ENCODE measurements around the gene MCC. TPM values are rescaled to one million over a fixed set of nuclear protein-coding genes. Genes with fewer than 3 reads are reported as not detected.

Gene MCC
- total RNA-seq, 1 donor from 2014 or later: 20.6 TPM

DNA sequence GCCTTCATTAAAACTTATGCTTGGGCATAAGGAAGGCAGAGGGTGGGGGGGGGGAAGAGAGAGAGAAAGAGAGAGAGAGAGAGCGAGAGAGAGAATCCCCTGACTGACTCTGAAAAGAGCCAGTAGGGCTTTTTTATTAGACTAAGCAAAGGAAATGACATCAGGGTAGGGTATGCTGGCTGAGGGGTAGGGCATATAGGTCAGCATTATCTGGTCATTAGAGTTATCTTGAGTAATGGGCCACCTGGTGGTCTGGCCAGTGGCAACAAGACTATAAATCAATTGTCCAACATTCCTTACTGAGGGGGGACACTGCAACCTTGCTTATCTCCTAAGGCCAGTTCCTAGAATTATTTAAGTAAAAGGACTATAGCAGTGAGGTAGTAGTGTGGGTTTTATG, 120.7 kb downstream of the MCC start:
- Histone ChIP-seq H3K27ac (no peak overlapping the region), H3K27me3 (ENCODE audit: low read depth) (no peaks in the 10 kb centered on the region), H3K4me3 (no peak overlapping the region), H3K9me3 (peaks cover 18% of the 10 kb centered on the region), H3K36me3 (no peaks in the 10 kb centered on the region), H3K4me1 (no peaks in the 10 kb centered on the region)
- intact Hi-C loops (cut with DNase I): no loop called here
- DNase-seq (no peak), ATAC-seq (no peak)
- TF ChIP-seq, protein P1, sequence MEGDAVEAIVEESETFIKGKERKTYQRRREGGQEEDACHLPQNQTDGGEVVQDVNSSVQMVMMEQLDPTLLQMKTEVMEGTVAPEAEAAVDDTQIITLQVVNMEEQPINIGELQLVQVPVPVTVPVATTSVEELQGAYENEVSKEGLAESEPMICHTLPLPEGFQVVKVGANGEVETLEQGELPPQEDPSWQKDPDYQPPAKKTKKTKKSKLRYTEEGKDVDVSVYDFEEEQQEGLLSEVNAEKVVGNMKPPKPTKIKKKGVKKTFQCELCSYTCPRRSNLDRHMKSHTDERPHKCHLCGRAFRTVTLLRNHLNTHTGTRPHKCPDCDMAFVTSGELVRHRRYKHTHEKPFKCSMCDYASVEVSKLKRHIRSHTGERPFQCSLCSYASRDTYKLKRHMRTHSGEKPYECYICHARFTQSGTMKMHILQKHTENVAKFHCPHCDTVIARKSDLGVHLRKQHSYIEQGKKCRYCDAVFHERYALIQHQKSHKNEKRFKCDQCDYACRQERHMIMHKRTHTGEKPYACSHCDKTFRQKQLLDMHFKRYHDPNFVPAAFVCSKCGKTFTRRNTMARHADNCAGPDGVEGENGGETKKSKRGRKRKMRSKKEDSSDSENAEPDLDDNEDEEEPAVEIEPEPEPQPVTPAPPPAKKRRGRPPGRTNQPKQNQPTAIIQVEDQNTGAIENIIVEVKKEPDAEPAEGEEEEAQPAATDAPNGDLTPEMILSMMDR (IDR thresholded peaks at IDR 0.05): no peak

DNA sequence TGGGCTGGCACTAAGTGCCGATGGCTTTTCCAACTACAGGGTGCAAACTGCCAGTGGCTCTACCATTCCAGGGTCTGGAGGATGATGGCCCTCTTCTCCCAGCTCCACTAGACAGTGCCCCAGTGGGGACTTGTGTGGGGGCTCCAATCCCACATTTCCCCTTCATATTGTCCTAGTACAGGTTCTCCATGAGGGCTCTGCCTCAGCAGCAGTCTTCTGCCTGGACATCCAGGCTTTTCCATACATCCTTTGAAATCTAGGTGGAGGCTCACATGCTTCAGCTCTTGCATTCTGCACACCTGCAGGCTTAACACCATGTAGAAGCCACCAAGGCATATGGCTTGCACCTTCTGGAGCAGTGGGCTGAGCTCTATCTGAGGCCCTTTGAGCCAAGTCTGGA, 123.8 kb downstream of the MCC start:
- no peak overlapping the region for H3K27ac ChIP-seq
- no peaks in the 10 kb centered on the region for H3K4me1 ChIP-seq
- TF ChIP-seq, protein P1 (IDR thresholded peaks at IDR 0.05): no peak
- H3K4me3 ChIP-seq: no peak overlapping the region
- no peaks in the 10 kb centered on the region for H3K36me3 ChIP-seq
- intact Hi-C loops (cut with DNase I): no loop called here
- ATAC-seq: no peak
- DNase-seq: no peak
- H3K9me3 ChIP-seq: peaks cover 18% of the 10 kb centered on the region
- no peaks in the 10 kb centered on the region for H3K27me3 ChIP-seq (ENCODE audit: low read depth)

DNA sequence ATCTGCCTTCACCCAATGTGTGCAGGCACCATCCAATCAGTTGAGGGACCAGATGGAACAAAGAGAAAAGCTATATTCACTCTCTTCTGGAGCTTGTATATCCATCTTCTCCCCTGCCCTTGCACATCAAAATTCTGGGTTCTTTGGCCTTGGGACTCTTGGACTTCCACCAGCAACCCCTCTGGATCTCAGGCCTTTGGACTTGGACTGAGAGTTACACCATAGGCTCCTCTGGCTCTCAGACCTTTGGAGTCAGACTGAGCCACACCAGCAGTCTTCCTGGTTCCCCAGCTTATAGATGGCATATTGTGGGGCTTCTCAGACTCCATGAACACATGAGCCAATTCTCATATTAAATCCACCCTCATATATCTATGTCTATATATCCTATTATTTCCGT, 126.6 kb downstream of the MCC start:
- intact Hi-C loops (cut with DNase I): no loop called here

DNA sequence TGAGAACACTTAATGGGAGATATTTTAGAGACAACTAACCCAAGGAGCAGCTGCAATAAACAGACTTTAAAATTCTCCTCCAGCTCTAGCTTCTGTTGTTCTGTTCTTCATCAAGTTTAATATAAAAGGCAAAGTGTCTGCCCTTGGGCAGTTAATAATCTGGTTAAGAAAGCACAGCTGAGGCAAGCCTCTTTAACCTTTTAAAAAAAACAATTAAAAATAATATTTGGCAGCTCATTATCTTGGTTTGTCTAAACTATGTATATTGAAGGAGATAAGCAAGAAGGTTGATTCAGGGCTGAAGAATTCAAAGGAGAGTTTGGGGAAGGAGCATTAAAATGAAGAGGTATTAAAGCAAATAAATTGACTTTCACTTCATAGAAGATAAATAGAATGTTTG, 128.8 kb downstream of the MCC start:
- H3K36me3 ChIP-seq: no peaks in the 10 kb centered on the region
- TF ChIP-seq, protein P1 (IDR thresholded peaks at IDR 0.05): no peak
- H3K27ac ChIP-seq: no peak overlapping the region
- H3K27me3 ChIP-seq (ENCODE audit: low read depth): no peaks in the 10 kb centered on the region
- intact Hi-C loops (cut with DNase I): no loop called here
- DNase-seq (no peak), ATAC-seq (no peak)
- H3K9me3 ChIP-seq: peaks cover 7% of the 10 kb centered on the region
- H3K4me1 ChIP-seq: no peaks in the 10 kb centered on the region
- no peak overlapping the region for H3K4me3 ChIP-seq

More for the DNA sequence above, 126.6 kb downstream of the MCC start:
- no peaks in the 10 kb centered on the region for H3K4me1 ChIP-seq
- ATAC-seq: no peak
- no peaks in the 10 kb centered on the region for H3K36me3 ChIP-seq
- TF ChIP-seq, protein P1 (IDR thresholded peaks at IDR 0.05): no peak
- no peak overlapping the region for H3K4me3 ChIP-seq
- H3K9me3 ChIP-seq: peaks cover 18% of the 10 kb centered on the region
- H3K27me3 ChIP-seq (ENCODE audit: low read depth): no peaks in the 10 kb centered on the region
- no peak overlapping the region for H3K27ac ChIP-seq
- DNase-seq: no peak

DNA sequence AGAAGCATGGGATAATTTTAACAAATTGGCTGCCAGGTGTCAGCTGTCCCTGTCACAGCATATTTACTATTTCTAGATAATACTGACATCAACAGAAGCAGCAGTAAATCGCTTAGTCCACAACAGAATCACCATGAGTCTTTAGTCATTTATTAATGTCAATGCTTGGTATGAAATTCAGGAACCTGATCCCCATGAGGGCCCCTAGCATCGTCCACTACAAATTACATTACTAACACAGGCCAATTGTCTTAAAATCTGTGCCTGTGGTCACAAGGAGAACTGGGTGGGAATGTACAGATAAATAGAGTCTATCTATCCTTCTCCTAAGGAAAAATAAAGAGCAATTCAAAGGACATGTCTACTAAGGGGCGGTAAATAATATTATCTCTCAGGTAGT, 129.6 kb downstream of the MCC start:
- Histone ChIP-seq H3K27ac (no peak overlapping the region), H3K4me3 (no peak overlapping the region), H3K4me1 (no peaks in the 10 kb centered on the region), H3K9me3 (peaks cover 4% of the 10 kb centered on the region), H3K27me3 (ENCODE audit: low read depth) (no peaks in the 10 kb centered on the region), H3K36me3 (no peaks in the 10 kb centered on the region)
- intact Hi-C loops (cut with DNase I): no loop called here
- TF ChIP-seq, protein P1 (IDR thresholded peaks at IDR 0.05): no peak
- ATAC-seq (no peak), DNase-seq (no peak)
